SU-DHL-6 (cell line): ENCODE data around the gene DMRT1.

Experiments used
- H2AFZ ChIP-seq: fragments of 200-600 bp; sonication (generic); 2 replicates; pipeline ENCODE4 v1.6.1; 2014; ENCODE audit warnings: low read depth, mild to moderate bottlenecking, moderate library complexity, mixed read lengths, antibody characterized with exemption, low read length; ENCODE audit not compliant: severe bottlenecking
- H3F3A ChIP-seq: fragments of 200-600 bp; shearing (Covaris generic); 2 replicates; pipeline ENCODE4 v1.6.0; 2016; ENCODE audit warnings: antibody characterized with exemption, mild to moderate bottlenecking; ENCODE audit not compliant: insufficient read depth
- H3K27ac ChIP-seq: fragments of 200-600 bp; sonication (generic); 2 replicates; pipeline ENCODE4 v1.5.1; 2016; ENCODE audit warnings: low read depth, mild to moderate bottlenecking, low read length, moderate library complexity, mixed read lengths
- H3K27me3 ChIP-seq: fragments of 200-600 bp; sonication (generic), shearing (Covaris generic); 2 replicates; pipeline ENCODE4 v1.6.0; 2014; ENCODE audit warnings: mild to moderate bottlenecking, low read length
- H3K36me3 ChIP-seq: fragments of 200-600 bp; sonication (generic); 2 replicates; pipeline ENCODE4 v1.6.1; 2014; ENCODE audit warnings: mild to moderate bottlenecking, low read length, mixed read lengths
- H3K4me2 ChIP-seq: fragments of 300-600, 200-600 bp; shearing (Covaris generic), sonication (generic); 2 replicates; pipeline ENCODE4 v1.6.0; 2014; ENCODE audit warnings: low read length, low read depth, mild to moderate bottlenecking; ENCODE audit not compliant: poor library complexity, severe bottlenecking
- H3K4me3 ChIP-seq: fragments of 200-600 bp; sonication (generic); 2 replicates; pipeline ENCODE4 v1.5.1; 2014; ENCODE audit warnings: antibody characterized with exemption, low read length, mild to moderate bottlenecking, mixed read lengths; ENCODE audit not compliant: insufficient read depth, poor library complexity, severe bottlenecking
- H3K79me2 ChIP-seq: fragments of 200-600 bp; sonication (generic); 2 replicates; pipeline ENCODE4 v1.6.1; 2014; ENCODE audit warnings: mild to moderate bottlenecking, low read length, moderate library complexity; ENCODE audit not compliant: insufficient read depth
- H3K9ac ChIP-seq: fragments of 200-600 bp; sonication (generic); 2 replicates; pipeline ENCODE4 v1.7.0; 2014; ENCODE audit warnings: mild to moderate bottlenecking, low read length
- H3K9me2 ChIP-seq: fragments of 200-600 bp; sonication (generic); replicated peaks from 2 replicates; pipeline ENCODE4 v1.6.1; 2014; ENCODE audit warnings: low read length; ENCODE audit not compliant: insufficient read depth
- H3K9me3 ChIP-seq: fragments of 200-600 bp; sonication (generic); 2 replicates; pipeline ENCODE4 v1.6.1; 2014; ENCODE audit warnings: low read length, mixed read lengths; ENCODE audit not compliant: insufficient read depth
- H4K20me1 ChIP-seq: fragments of 200-600 bp; sonication (generic); 2 replicates; pipeline ENCODE4 v1.6.1; 2014; ENCODE audit warnings: low read depth, mild to moderate bottlenecking, antibody characterized with exemption, low read length, moderate library complexity, mixed read lengths
- EZH2phosphoT487 ChIP-seq: fragments of 200-600 bp; sonication (generic), shearing (Covaris generic); conservative IDR thresholded peaks from 2 replicates; pipeline ENCODE4 v1.6.1; 2018; ENCODE audit warnings: mild to moderate bottlenecking, antibody characterized with exemption, low read length, moderate library complexity, mixed read lengths
- TF ChIP-seq, protein P1 (sequence below): fragments of 200-600 bp; sonication (generic); IDR thresholded peaks from one replicate; pipeline ENCODE4 v1.5.1; 2017; ENCODE audit warnings: antibody characterized with exemption, mild to moderate bottlenecking, low read length, moderate library complexity; ENCODE audit not compliant: insufficient read depth, poor library complexity, severe bottlenecking

Gene DMRT1

DNA sequence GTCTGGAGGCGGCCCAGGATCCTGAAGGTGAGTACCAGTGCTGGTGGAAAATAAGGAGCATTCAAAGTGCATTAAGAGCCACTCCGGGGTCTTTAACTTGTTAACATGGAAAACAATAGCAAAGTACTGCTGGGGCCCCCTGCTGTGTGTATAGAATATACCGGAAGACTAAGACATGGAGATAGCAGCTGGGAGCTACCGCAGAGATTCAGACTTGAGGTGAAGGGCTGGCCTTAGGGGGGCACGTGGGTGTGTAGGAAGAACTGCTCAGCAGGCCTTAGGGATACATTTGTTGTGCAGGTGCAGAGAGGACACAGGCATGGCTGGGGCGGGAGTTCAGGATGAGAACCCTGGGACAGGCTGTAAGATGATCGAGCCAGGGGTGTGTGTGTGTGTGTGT, 1.2 kb upstream of the DMRT1 start:
- Histone ChIP-seq H3K36me3 (no peaks in the 10 kb centered on the region), H3K4me3 (no peak overlapping the region), H3F3A (no peaks in the 10 kb centered on the region), H2AFZ (no peak overlapping the region), H3K4me2 (no peak overlapping the region), H4K20me1 (no peaks in the 10 kb centered on the region), H3K27ac (no peak overlapping the region), H3K9me3 (no peaks in the 10 kb centered on the region), H3K9ac (no peak overlapping the region), H3K9me2 (no peaks in the 10 kb centered on the region), H3K79me2 (no peaks in the 10 kb centered on the region), H3K27me3 (no peaks in the 10 kb centered on the region)
- TF ChIP-seq, protein P1, sequence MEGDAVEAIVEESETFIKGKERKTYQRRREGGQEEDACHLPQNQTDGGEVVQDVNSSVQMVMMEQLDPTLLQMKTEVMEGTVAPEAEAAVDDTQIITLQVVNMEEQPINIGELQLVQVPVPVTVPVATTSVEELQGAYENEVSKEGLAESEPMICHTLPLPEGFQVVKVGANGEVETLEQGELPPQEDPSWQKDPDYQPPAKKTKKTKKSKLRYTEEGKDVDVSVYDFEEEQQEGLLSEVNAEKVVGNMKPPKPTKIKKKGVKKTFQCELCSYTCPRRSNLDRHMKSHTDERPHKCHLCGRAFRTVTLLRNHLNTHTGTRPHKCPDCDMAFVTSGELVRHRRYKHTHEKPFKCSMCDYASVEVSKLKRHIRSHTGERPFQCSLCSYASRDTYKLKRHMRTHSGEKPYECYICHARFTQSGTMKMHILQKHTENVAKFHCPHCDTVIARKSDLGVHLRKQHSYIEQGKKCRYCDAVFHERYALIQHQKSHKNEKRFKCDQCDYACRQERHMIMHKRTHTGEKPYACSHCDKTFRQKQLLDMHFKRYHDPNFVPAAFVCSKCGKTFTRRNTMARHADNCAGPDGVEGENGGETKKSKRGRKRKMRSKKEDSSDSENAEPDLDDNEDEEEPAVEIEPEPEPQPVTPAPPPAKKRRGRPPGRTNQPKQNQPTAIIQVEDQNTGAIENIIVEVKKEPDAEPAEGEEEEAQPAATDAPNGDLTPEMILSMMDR = no peak

DNA sequence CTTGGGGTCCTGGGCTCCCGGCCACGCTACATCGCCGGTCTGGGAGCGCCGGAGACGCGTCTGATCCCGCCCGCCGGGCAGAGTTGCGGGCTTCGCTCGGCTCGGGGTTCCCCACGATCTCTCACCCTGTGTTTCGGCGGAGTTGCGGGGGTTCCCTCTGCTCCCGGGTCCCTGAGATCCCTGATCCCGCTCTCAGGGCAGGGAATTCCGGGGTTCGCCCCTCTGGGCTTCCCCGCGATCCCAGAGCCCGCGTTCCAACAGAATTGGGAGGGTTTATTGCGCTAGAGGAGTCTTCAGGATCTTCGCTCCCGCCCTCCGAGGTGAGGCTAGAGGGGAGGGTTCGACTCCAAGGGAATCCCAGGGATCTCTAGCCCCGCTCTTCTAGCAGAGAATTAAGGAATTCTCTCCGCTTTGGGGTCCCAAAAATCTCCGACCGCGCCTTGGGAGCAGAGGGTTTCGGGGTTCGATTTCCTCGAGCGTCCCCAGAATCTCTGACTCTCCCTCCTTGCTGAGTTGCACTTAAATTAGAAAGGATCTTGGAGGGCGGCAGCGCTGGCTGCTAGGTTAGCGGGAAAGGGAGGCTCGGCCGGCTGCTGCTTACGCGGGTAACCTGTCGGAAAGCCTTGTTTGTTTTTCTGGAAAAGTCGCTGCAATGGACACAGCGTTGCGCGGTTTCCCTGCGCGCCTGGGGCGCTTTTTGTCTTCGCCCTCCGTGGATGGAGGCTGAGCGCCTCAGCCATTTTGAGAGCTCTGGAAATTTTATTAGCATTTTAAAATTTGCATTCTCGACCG, 1.3 kb downstream of the DMRT1 start:
- Histone ChIP-seq H3K9me2 (no peaks in the 10 kb centered on the region), H3K9ac (no peak overlapping the region), H3K79me2 (no peaks in the 10 kb centered on the region), H3K4me2 (no peak overlapping the region), H3K36me3 (no peaks in the 10 kb centered on the region), H3K4me3 (no peak overlapping the region), H4K20me1 (no peaks in the 10 kb centered on the region), H2AFZ (no peak overlapping the region), H3F3A (no peaks in the 10 kb centered on the region), H3K27me3 (no peaks in the 10 kb centered on the region), H3K9me3 (no peaks in the 10 kb centered on the region), H3K27ac (no peak overlapping the region)
- TF ChIP-seq EZH2phosphoT487 = no peak
- TF ChIP-seq, protein P1 = no peak

DNA sequence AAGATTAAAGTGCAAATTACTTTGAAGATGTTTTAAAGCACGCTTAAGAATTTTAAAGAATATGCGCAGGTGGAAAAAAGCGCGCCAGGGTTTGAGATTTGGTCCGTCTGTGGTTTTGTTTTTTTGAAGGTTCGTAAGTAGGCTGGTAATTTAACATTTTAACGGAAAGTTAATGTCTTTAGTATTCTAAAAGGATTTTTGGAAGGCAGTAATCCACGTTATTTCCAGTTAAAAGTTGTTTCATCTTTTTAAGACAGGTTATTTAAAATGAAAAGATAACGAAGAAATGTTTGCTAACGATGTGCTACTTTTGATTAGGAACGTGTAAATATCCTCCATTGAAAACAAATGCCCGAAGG, 1.9 kb downstream of the DMRT1 start:
- Histone ChIP-seq H3K4me2 (no peak overlapping the region), H3K27me3 (no peaks in the 10 kb centered on the region), H3K79me2 (no peaks in the 10 kb centered on the region), H3K9me3 (no peaks in the 10 kb centered on the region), H2AFZ (no peak overlapping the region), H4K20me1 (no peaks in the 10 kb centered on the region), H3K4me3 (no peak overlapping the region), H3K9me2 (no peaks in the 10 kb centered on the region), H3F3A (no peaks in the 10 kb centered on the region), H3K36me3 (no peaks in the 10 kb centered on the region), H3K27ac (no peak overlapping the region), H3K9ac (no peak overlapping the region)
- no peak for TF ChIP-seq EZH2phosphoT487
- TF ChIP-seq, protein P1 = no peak
